WTC11 (cell line): ENCODE data around the gene RIN2. TPM values are rescaled to one million over a fixed set of nuclear protein-coding genes. Genes with fewer than 3 reads are reported as not detected.

Experiments used
- ATAC-seq: fragments of 200-7000 bp; cut with Tn5 transposase; 2 replicates; pipeline ENCODE4 v1.10.0; 2021; ENCODE audit warnings: mild to moderate bottlenecking, moderate library complexity
- CTCF ChIA-PET: fragments of 300-600 bp; sonication (Branson Sonifier 250); formaldehyde crosslinking; loops from one replicate; lab custom pipeline; 2021; ENCODE audit warnings: antibody characterized with exemption; lab: Charles Lee
- POLR2A ChIA-PET: fragments of 350-600 bp; sonication (Branson Sonifier 250); formaldehyde crosslinking; loops from one replicate; lab custom pipeline; 2021; ENCODE audit warnings: antibody characterized with exemption; lab: Charles Lee
- DNase-seq: peaks from one replicate; pipeline ENCODE4 v3.0.0; 2021; ENCODE audit warnings: low spot score
- H3K27ac Mint-ChIP-seq: 2 replicates; pipeline ENCODE4 v1.8.0; 2021; ENCODE audit warnings: mixed read lengths
- H3K27me3 Mint-ChIP-seq: 2 replicates; pipeline ENCODE4 v1.8.0; 2021; ENCODE audit warnings: low read depth, mild to moderate bottlenecking, moderate library complexity, mixed read lengths
- H3K36me3 Mint-ChIP-seq: 2 replicates; pipeline ENCODE4 v1.8.0; 2021; ENCODE audit warnings: mixed read lengths
- H3K4me1 Mint-ChIP-seq: 2 replicates; pipeline ENCODE4 v1.8.0; 2022; ENCODE audit warnings: mixed read lengths
- H3K4me3 Mint-ChIP-seq: 2 replicates; pipeline ENCODE4 v1.8.0; 2021; ENCODE audit warnings: mild to moderate bottlenecking, moderate library complexity, mixed read lengths
- H3K9me3 Mint-ChIP-seq: 2 replicates; pipeline ENCODE4 v1.8.0; 2021; ENCODE audit warnings: mixed read lengths
- FOXP1 ChIP-seq: sonication (generic); formaldehyde crosslinking; IDR thresholded peaks from 2 replicates; pipeline ENCODE4 v1.8.0; 2022; ENCODE audit warnings: missing genetic modification reagents, mild to moderate bottlenecking, moderate library complexity, borderline replicate concordance
- HMGA2 ChIP-seq: fragments of 250-450 bp; sonication (Bioruptor Pico); IDR thresholded peaks from 2 replicates; pipeline ENCODE4 v1.4.0; 2021; ENCODE audit warnings: mild to moderate bottlenecking, moderate library complexity
- HMGXB4 ChIP-seq: sonication (generic); formaldehyde crosslinking; IDR thresholded peaks from 2 replicates; pipeline ENCODE4 v1.8.1; 2023; ENCODE audit warnings: mild to moderate bottlenecking, moderate library complexity, missing genetic modification reagents
- KAT7 ChIP-seq: sonication (generic); formaldehyde crosslinking; IDR thresholded peaks from 2 replicates; pipeline ENCODE4 v1.8.1; 2023; ENCODE audit warnings: missing genetic modification reagents, mild to moderate bottlenecking, borderline replicate concordance
- MAX ChIP-seq: sonication (generic); formaldehyde crosslinking; IDR thresholded peaks from 2 replicates; pipeline ENCODE4 v1.8.0; 2022; ENCODE audit warnings: mild to moderate bottlenecking, missing genetic modification reagents
- MLX ChIP-seq: sonication (generic); formaldehyde crosslinking; IDR thresholded peaks from 2 replicates; pipeline ENCODE4 v1.8.1; 2023; ENCODE audit warnings: mild to moderate bottlenecking, missing genetic modification reagents, moderate library complexity
- MXD4 ChIP-seq: fragments of 250-450 bp; sonication (Bioruptor Pico); IDR thresholded peaks from 2 replicates; pipeline ENCODE4 v1.8.0; 2021; ENCODE audit warnings: mild to moderate bottlenecking, moderate library complexity, borderline replicate concordance
- MYBL2 ChIP-seq: sonication (generic); formaldehyde crosslinking; IDR thresholded peaks from 2 replicates; pipeline ENCODE4 v1.8.1; 2023; ENCODE audit warnings: mild to moderate bottlenecking, moderate library complexity, missing genetic modification reagents
- OVOL2 ChIP-seq: fragments of 250-450 bp; sonication (Bioruptor Pico); IDR thresholded peaks from 2 replicates; pipeline ENCODE4 v1.9.0; 2021; ENCODE audit warnings: mild to moderate bottlenecking, borderline replicate concordance
- PRRX2 ChIP-seq: fragments of 250-450 bp; sonication (Bioruptor Pico); IDR thresholded peaks from 2 replicates; pipeline ENCODE4 v1.8.0; 2021; ENCODE audit warnings: mild to moderate bottlenecking
- RORB ChIP-seq: fragments of 250-450 bp; sonication (Bioruptor Pico); IDR thresholded peaks from 2 replicates; pipeline ENCODE4 v1.9.0; 2021; ENCODE audit warnings: mild to moderate bottlenecking
- SP1 ChIP-seq: sonication (generic); formaldehyde crosslinking; conservative IDR thresholded peaks from 2 replicates; pipeline ENCODE4 v1.8.1; 2022; ENCODE audit warnings: missing genetic modification reagents
- TCF7 ChIP-seq: sonication (generic); formaldehyde crosslinking; IDR thresholded peaks from 2 replicates; pipeline ENCODE4 v1.8.0; 2022; ENCODE audit warnings: mild to moderate bottlenecking, low read depth, missing genetic modification reagents, moderate library complexity
- TEAD4 ChIP-seq: sonication (generic); formaldehyde crosslinking; IDR thresholded peaks from 2 replicates; pipeline ENCODE4 v1.8.0; 2022; ENCODE audit warnings: mild to moderate bottlenecking, missing genetic modification reagents
- ZMAT4 ChIP-seq: fragments of 250-450 bp; sonication (Bioruptor Pico); IDR thresholded peaks from 2 replicates; pipeline ENCODE4 v1.9.0; 2021; ENCODE audit warnings: mild to moderate bottlenecking
- ZNF232 ChIP-seq: sonication (generic); formaldehyde crosslinking; IDR thresholded peaks from 2 replicates; pipeline ENCODE4 v1.8.0; 2022; ENCODE audit warnings: mild to moderate bottlenecking, missing genetic modification reagents
- ZNF423 ChIP-seq: fragments of 250-450 bp; sonication (Bioruptor Pico); IDR thresholded peaks from 2 replicates; pipeline ENCODE4 v2.1.2; 2022; ENCODE audit warnings: mild to moderate bottlenecking, moderate library complexity
- ZNF425 ChIP-seq: fragments of 250-450 bp; sonication (Bioruptor Pico); conservative IDR thresholded peaks from 2 replicates; pipeline ENCODE4 v1.9.0; 2021; ENCODE audit warnings: mild to moderate bottlenecking
- total RNA-seq: library from RNA; stranded (reverse); gene quantifications from 3 replicates; pipeline ENCODE4 v1.2.3, GENCODE V29; 2021
- TF ChIP-seq, protein P1 (sequence below): sonication (generic); formaldehyde crosslinking; IDR thresholded peaks from 2 replicates; pipeline ENCODE4 v1.8.1; 2022; ENCODE audit warnings: missing genetic modification reagents, borderline replicate concordance
- TF ChIP-seq, protein P2 (sequence below): sonication (generic); formaldehyde crosslinking; IDR thresholded peaks from 2 replicates; pipeline ENCODE4 v1.8.0; 2022; ENCODE audit warnings: missing genetic modification reagents
- TF ChIP-seq, protein P3 (sequence below): sonication (generic); formaldehyde crosslinking; IDR thresholded peaks from 2 replicates; pipeline ENCODE4 v1.8.0; 2022; ENCODE audit warnings: mild to moderate bottlenecking, missing genetic modification reagents
- TF ChIP-seq, protein P4 (sequence below): sonication (generic); formaldehyde crosslinking; IDR thresholded peaks from 2 replicates; pipeline ENCODE4 v1.8.1; 2023; ENCODE audit warnings: mild to moderate bottlenecking, missing genetic modification reagents, borderline replicate concordance

The RIN2 gene
- total RNA-seq, 1 experiment from 2014 or later, result 4.3 TPM

DNA sequence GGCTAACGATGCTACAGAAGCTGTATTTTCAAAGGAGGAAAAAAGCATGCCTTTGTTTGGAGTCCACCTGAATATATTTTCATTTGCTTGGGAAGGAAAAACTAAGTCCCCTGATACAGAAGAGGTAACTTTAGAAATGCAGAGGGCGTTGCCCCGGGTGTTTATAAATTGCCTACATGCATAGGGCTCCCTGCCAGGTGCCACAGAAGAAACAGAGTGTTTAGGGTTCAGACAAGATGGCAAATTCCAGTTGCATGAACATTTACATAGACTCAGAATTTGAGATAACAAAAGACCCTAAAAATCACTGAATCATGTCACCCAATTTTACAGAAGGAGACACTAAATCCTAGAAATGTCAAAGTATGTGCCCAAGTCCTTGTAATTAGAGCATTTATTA is 19.9 kb downstream of the RIN2 start:
- Mint-ChIP-seq H3K36me3 (no peaks in the 10 kb centered on the region), H3K27ac (no peak overlapping the region), H3K4me3 (no peak overlapping the region), H3K9me3 (no peaks in the 10 kb centered on the region), H3K27me3 (no peaks in the 10 kb centered on the region), H3K4me1 (peaks cover 20% of the 10 kb centered on the region)
- ATAC-seq (no peak), DNase-seq (no peak)
- ChIA-PET POLR2A (no interaction called here), CTCF (no interaction called here)
- TF ChIP-seq OVOL2 (no peak), RORB (CRISPR knock-in tag) (no peak), ZNF423 (CRISPR knock-in tag) (no peak), SP1 (no peak), KAT7 (CRISPR knock-in tag) (no peak), MYBL2 (no peak), HMGXB4 (CRISPR knock-in tag) (no peak), PRRX2 (CRISPR knock-in tag) (no peak), FOXP1 (no peak), MXD4 (no peak), ZNF232 (CRISPR knock-in tag) (no peak), MLX (CRISPR knock-in tag) (no peak), TCF7 (CRISPR knock-in tag) (no peak), TEAD4 (CRISPR knock-in tag) (no peak)
- TF ChIP-seq, protein P1, sequence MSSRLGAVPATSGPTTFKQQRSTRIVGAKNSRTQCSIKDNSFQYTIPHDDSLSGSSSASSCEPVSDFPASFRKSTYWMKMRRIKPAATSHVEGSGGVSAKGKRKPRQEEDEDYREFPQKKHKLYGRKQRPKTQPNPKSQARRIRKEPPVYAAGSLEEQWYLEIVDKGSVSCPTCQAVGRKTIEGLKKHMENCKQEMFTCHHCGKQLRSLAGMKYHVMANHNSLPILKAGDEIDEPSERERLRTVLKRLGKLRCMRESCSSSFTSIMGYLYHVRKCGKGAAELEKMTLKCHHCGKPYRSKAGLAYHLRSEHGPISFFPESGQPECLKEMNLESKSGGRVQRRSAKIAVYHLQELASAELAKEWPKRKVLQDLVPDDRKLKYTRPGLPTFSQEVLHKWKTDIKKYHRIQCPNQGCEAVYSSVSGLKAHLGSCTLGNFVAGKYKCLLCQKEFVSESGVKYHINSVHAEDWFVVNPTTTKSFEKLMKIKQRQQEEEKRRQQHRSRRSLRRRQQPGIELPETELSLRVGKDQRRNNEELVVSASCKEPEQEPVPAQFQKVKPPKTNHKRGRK (CRISPR knock-in tag), result no peak
- TF ChIP-seq, protein P2, sequence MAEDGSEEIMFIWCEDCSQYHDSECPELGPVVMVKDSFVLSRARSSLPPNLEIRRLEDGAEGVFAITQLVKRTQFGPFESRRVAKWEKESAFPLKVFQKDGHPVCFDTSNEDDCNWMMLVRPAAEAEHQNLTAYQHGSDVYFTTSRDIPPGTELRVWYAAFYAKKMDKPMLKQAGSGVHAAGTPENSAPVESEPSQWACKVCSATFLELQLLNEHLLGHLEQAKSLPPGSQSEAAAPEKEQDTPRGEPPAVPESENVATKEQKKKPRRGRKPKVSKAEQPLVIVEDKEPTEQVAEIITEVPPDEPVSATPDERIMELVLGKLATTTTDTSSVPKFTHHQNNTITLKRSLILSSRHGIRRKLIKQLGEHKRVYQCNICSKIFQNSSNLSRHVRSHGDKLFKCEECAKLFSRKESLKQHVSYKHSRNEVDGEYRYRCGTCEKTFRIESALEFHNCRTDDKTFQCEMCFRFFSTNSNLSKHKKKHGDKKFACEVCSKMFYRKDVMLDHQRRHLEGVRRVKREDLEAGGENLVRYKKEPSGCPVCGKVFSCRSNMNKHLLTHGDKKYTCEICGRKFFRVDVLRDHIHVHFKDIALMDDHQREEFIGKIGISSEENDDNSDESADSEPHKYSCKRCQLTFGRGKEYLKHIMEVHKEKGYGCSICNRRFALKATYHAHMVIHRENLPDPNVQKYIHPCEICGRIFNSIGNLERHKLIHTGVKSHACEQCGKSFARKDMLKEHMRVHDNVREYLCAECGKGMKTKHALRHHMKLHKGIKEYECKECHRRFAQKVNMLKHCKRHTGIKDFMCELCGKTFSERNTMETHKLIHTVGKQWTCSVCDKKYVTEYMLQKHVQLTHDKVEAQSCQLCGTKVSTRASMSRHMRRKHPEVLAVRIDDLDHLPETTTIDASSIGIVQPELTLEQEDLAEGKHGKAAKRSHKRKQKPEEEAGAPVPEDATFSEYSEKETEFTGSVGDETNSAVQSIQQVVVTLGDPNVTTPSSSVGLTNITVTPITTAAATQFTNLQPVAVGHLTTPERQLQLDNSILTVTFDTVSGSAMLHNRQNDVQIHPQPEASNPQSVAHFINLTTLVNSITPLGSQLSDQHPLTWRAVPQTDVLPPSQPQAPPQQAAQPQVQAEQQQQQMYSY, result no peak

- Mint-ChIP-seq H3K27me3 (no peaks in the 10 kb centered on the region), H3K9me3 (no peaks in the 10 kb centered on the region), H3K4me1 (peaks cover 20% of the 10 kb centered on the region), H3K36me3 (no peaks in the 10 kb centered on the region), H3K4me3 (no peak overlapping the region), H3K27ac (no peak overlapping the region)
- no peak for DNase-seq
- no peak for ATAC-seq
- POLR2A ChIA-PET, result no interaction called here
- CTCF ChIA-PET, result no interaction called here
- no peak for TF ChIP-seq ZNF423 (CRISPR knock-in tag)
- no peak for TF ChIP-seq ZNF425 (CRISPR knock-in tag)
- TF ChIP-seq TEAD4 (CRISPR knock-in tag), result no peak
- TF ChIP-seq MAX (CRISPR knock-in tag), result no peak
- no peak for TF ChIP-seq HMGA2
- TF ChIP-seq MYBL2, result no peak
- TF ChIP-seq ZMAT4, result no peak
- TF ChIP-seq, protein P3, sequence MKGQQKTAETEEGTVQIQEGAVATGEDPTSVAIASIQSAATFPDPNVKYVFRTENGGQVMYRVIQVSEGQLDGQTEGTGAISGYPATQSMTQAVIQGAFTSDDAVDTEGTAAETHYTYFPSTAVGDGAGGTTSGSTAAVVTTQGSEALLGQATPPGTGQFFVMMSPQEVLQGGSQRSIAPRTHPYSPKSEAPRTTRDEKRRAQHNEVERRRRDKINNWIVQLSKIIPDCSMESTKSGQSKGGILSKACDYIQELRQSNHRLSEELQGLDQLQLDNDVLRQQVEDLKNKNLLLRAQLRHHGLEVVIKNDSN, result no peak
- TF ChIP-seq, protein P4, sequence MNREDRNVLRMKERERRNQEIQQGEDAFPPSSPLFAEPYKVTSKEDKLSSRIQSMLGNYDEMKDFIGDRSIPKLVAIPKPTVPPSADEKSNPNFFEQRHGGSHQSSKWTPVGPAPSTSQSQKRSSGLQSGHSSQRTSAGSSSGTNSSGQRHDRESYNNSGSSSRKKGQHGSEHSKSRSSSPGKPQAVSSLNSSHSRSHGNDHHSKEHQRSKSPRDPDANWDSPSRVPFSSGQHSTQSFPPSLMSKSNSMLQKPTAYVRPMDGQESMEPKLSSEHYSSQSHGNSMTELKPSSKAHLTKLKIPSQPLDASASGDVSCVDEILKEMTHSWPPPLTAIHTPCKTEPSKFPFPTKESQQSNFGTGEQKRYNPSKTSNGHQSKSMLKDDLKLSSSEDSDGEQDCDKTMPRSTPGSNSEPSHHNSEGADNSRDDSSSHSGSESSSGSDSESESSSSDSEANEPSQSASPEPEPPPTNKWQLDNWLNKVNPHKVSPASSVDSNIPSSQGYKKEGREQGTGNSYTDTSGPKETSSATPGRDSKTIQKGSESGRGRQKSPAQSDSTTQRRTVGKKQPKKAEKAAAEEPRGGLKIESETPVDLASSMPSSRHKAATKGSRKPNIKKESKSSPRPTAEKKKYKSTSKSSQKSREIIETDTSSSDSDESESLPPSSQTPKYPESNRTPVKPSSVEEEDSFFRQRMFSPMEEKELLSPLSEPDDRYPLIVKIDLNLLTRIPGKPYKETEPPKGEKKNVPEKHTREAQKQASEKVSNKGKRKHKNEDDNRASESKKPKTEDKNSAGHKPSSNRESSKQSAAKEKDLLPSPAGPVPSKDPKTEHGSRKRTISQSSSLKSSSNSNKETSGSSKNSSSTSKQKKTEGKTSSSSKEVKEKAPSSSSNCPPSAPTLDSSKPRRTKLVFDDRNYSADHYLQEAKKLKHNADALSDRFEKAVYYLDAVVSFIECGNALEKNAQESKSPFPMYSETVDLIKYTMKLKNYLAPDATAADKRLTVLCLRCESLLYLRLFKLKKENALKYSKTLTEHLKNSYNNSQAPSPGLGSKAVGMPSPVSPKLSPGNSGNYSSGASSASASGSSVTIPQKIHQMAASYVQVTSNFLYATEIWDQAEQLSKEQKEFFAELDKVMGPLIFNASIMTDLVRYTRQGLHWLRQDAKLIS, result no peak
These were observed 20.3 kb downstream of the RIN2 start for GRCh38 chr20:19778404-19778803.
